Left lung (tissue), 10 donors: ENCODE data around the gene GGA1. TPM values are rescaled to one million over a fixed set of nuclear protein-coding genes. Genes with fewer than 3 reads are reported as not detected.
"Not testable (repeated sequence)": the region's sequence is repeated elsewhere in the genome, so short reads cannot be mapped to it uniquely, and the experiment has no call there.

Experiments used
- ATAC-seq: fragments of 200-7000 bp; cut with Tn5 transposase; one replicate; pipeline ENCODE4 v1.9.1; 2020; ENCODE audit warnings: moderate library complexity
- DNase-seq, 4 donors: peaks; one replicate each; pipeline ENCODE4 v3.0.0-alpha.2; 2013 to 2020
- H3K27ac ChIP-seq, 2 donors: fragments of 200-600 bp; sonication (generic) in 1 of 2; one replicate each; pipeline versions ENCODE4 v1.5.0 to v1.8.0; 2020 to 2021
- H3K27me3 ChIP-seq, 2 donors: fragments of 200-600 bp; sonication (generic) in 1 of 2; one replicate each; pipeline versions ENCODE4 v1.5.0 to v1.8.0; 2020 to 2021
- H3K36me3 ChIP-seq, 2 donors: fragments of 200-600 bp; sonication (generic) in 1 of 2; one replicate each; pipeline versions ENCODE4 v1.5.0 to v1.8.0; 2020 to 2021
- H3K4me1 ChIP-seq, 2 donors: fragments of 200-600 bp; one replicate each; pipeline ENCODE4 v1.8.0; 2021
- H3K4me3 ChIP-seq, 2 donors: fragments of 200-600 bp; sonication (generic) in 1 of 2; one replicate each; pipeline versions ENCODE4 v1.5.0 to v1.8.0; 2020 to 2021; ENCODE audit warnings: mild to moderate bottlenecking in 1 of 2
- H3K9me3 ChIP-seq, 2 donors: fragments of 200-600 bp; sonication (generic) in 1 of 2; one replicate each; pipeline versions ENCODE4 v1.5.0 to v1.8.0; 2020 to 2021
- CTCF ChIP-seq, 2 donors: fragments of 200-600 bp; sonication (generic) in 1 of 2; IDR thresholded peaks; one replicate each; pipeline versions ENCODE4 v1.5.0 to v1.8.0; 2021; ENCODE audit warnings: antibody characterized with exemption in 2 of 2
- intact Hi-C, 2 donors: fragments of 100-400 bp; cut with DNase I; formaldehyde crosslinking; loops; one replicate each; pipeline versions ENCODE4 v1.11.2 to v1.14.2; 2022
- polyA plus RNA-seq, 6 donors: library from polyadenylated mRNA; unstranded; fragments of 120-200 nt; gene quantifications; one replicate each; pipeline ENCODE4 v1.2.1, GENCODE V29; 2013; ENCODE audit not compliant: insufficient read length in 6 of 6
- total RNA-seq, 2 donors: library from RNA; stranded (reverse); fragmentation: NEBNext Ultra II Directional; extraction: Animal tissue kit (Norgen Biotek cat#: 25700); gene quantifications; one replicate each; pipeline ENCODE4 v1.2.1, GENCODE V29; 2021
- donor health status: DM: no; HTN: yes; CAD: no.
- donor health status: DM: no; HTN: no; CAD: no.

GGA1 gene
- total and polyA plus RNA-seq, 8 donors = 49.6 to 71.2 (median 58.8) TPM

GRCh38 chr22:37654563-37655251 is 46.1 kb downstream of the GGA1 start:
- H3K9me3 ChIP-seq = no peaks in the 10 kb centered on the region
- H3K36me3 ChIP-seq = peaks cover 0 to 53% of the 10 kb centered on the region in 2 donors
- H3K27ac ChIP-seq = no peak overlapping the region
- DNase-seq (no peak), ATAC-seq (no peak)
- H3K27me3 ChIP-seq = no peaks in the 10 kb centered on the region
- no peak for TF ChIP-seq CTCF (IDR thresholded peaks at IDR 0.05)
- H3K4me3 ChIP-seq = no peak overlapping the region
- peaks cover 4 to 12% of the 10 kb centered on the region in 2 donors for H3K4me1 ChIP-seq
- intact Hi-C loops = no loop called here

- no peak overlapping the region for H3K27ac ChIP-seq
- TF ChIP-seq CTCF (IDR thresholded peaks at IDR 0.05) = no peak
- H3K4me3 ChIP-seq = no peak overlapping the region
- H3K4me1 ChIP-seq = peaks cover 9 to 17% of the 10 kb centered on the region in 2 donors
- ATAC-seq = no peak
- H3K27me3 ChIP-seq = no peaks in the 10 kb centered on the region
- H3K9me3 ChIP-seq = no peaks in the 10 kb centered on the region
- no peak for DNase-seq
- intact Hi-C loops = no loop called here
- H3K36me3 ChIP-seq = peaks cover 0 to 48% of the 10 kb centered on the region in 2 donors
Measured at GRCh38 chr22:37655252-37655563, 46.6 kb downstream of the GGA1 start.

- peaks cover 0 to 34% of the 10 kb centered on the region in 2 donors for H3K36me3 ChIP-seq
- intact Hi-C loops, DNase-seq, H3K4me3 ChIP-seq, H3K9me3 ChIP-seq, ATAC-seq, H3K27ac ChIP-seq, H3K27me3 ChIP-seq: not testable (repeated sequence)
- peaks cover 13 to 31% of the 10 kb centered on the region in 2 donors for H3K4me1 ChIP-seq
Measured at GRCh38 chr22:37656583-37656982, 47.9 kb downstream of the GGA1 start.

- Histone ChIP-seq H3K4me3 (peak overlapping the region; percentile 23 to 49), H3K4me1 (peaks cover 13 to 41% of the 10 kb centered on the region in 2 donors), H3K36me3 (peaks cover 0 to 24% of the 10 kb centered on the region in 2 donors), H3K27me3 (no peaks in the 10 kb centered on the region), H3K9me3 (no peaks in the 10 kb centered on the region), H3K27ac (peak overlapping the region; percentile 61 to 81)
- intact Hi-C loops = no loop called here
- no peak for DNase-seq
- no peak for ATAC-seq
- TF ChIP-seq CTCF (IDR thresholded peaks at IDR 0.05) = no peak
Measured at GRCh38 chr22:37657590-37658132, 49.0 kb downstream of the GGA1 start.

- H3K9me3 ChIP-seq = no peaks in the 10 kb centered on the region
- H3K4me1 ChIP-seq = peaks cover 13 to 41% of the 10 kb centered on the region in 2 donors
- peak within 1 kb of the TSS; percentile 31 to 49 for H3K4me3 ChIP-seq
- no peaks in the 10 kb centered on the region for H3K27me3 ChIP-seq
- peak; percentile 98 for ATAC-seq
- peak within 1 kb of the TSS; percentile 61 to 81 for H3K27ac ChIP-seq
- TF ChIP-seq CTCF (IDR thresholded peaks at IDR 0.05) = no peak
- peak; percentile 98 to 100 (median 99) for DNase-seq
- intact Hi-C loops = no loop called here
- peaks cover 0 to 16% of the 10 kb centered on the region in 2 donors for H3K36me3 ChIP-seq
Measured at GRCh38 chr22:37658133-37659065, 49.8 kb downstream of the GGA1 start, which contains the start of gene PDXP. Gene PDXP (plus strand): TSS chr22:37658723. CDS start chr22:37658783, 60 bp downstream.
